Cardiac muscle cell (in vitro differentiated cells and primary cell): Measurements from ENCODE around the gene HOOK2. TPM values are rescaled to one million over a fixed set of nuclear protein-coding genes. Genes with fewer than 3 reads are reported as not detected.
"Not testable (repeated sequence)": the region's sequence is repeated elsewhere in the genome, so short reads cannot be mapped to it uniquely, and the experiment has no call there.

ENCODE experiments used
- DNase-seq, 2 donors: peaks; one replicate each; pipeline versions ENCODE4 v3.0.0 to v3.0.0-alpha.2; 2010 to 2017; ENCODE audit warnings: low read depth in 1 of 2, low spot score in 1 of 2
- H3K27ac ChIP-seq: fragments of 200-600 bp; sonication (generic); 2 replicates; pipeline ENCODE4 v1.5.1; 2016
- H3K27me3 ChIP-seq: fragments of 200-600 bp; sonication (generic); 2 replicates; pipeline ENCODE4 v1.6.0; 2016; ENCODE audit warnings: control low read depth
- H3K36me3 ChIP-seq: fragments of 200-600 bp; sonication (generic); 2 replicates; pipeline ENCODE4 v1.5.1; 2016; ENCODE audit warnings: control low read depth
- H3K4me1 ChIP-seq: fragments of 200-600 bp; sonication (generic); 2 replicates; pipeline ENCODE4 v1.8.1; 2017; ENCODE audit warnings: low read depth, mild to moderate bottlenecking, mixed run types
- H3K4me3 ChIP-seq: fragments of 200-600 bp; sonication (generic); 2 replicates; pipeline ENCODE4 v1.5.1; 2016; ENCODE audit warnings: mild to moderate bottlenecking
- H3K9me3 ChIP-seq: fragments of 200-600 bp; sonication (generic); 2 replicates; pipeline ENCODE4 v1.5.1; 2017; ENCODE audit warnings: low read depth, mild to moderate bottlenecking, control low read depth
- polyA plus RNA-seq: library from polyadenylated mRNA; unstranded; fragments of >200 nt; fragmentation: Nextera tagmentation; extraction: Ambion mirVana; gene quantifications from 2 replicates; pipeline ENCODE4 v1.2.1, GENCODE V29; 2016
- total RNA-seq: library from RNA; depleted of rRNA; stranded (reverse); fragments of >200 nt; gene quantifications from 2 replicates; pipeline ENCODE4 v1.2.3, GENCODE V29; 2016
- TF ChIP-seq, protein P1 (sequence below): IDR thresholded peaks from 2 replicates; pipeline ENCODE4 v1.5.1; 2012; ENCODE audit warnings: low read depth, mild to moderate bottlenecking, low read length

HOOK2 gene
- total and polyA plus RNA-seq, 2 experiments from 2014 or later = 31.1 to 54.4 TPM

DNA sequence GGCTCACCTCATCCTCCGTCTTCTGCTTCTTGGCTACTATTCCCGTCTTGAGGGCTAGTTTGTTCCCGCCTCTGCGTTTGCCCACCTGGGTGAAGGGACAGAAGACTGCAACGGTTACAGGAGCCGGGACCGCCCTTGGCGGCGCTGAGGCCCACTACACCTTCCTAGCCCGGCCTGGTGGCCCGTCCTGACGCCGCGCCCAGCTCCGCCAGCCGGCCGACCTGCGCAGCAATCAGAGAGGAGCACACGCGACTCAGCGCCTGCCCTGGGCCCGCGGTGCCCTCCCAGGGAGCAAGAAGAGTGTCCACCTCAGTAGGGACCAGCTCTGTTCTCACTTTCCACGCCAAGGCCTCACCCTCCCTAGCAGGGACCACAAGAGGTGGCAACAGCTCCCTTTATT is 44.0 kb downstream of the HOOK2 start:
- TF ChIP-seq, protein P1, sequence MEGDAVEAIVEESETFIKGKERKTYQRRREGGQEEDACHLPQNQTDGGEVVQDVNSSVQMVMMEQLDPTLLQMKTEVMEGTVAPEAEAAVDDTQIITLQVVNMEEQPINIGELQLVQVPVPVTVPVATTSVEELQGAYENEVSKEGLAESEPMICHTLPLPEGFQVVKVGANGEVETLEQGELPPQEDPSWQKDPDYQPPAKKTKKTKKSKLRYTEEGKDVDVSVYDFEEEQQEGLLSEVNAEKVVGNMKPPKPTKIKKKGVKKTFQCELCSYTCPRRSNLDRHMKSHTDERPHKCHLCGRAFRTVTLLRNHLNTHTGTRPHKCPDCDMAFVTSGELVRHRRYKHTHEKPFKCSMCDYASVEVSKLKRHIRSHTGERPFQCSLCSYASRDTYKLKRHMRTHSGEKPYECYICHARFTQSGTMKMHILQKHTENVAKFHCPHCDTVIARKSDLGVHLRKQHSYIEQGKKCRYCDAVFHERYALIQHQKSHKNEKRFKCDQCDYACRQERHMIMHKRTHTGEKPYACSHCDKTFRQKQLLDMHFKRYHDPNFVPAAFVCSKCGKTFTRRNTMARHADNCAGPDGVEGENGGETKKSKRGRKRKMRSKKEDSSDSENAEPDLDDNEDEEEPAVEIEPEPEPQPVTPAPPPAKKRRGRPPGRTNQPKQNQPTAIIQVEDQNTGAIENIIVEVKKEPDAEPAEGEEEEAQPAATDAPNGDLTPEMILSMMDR = no peak
- H3K27ac ChIP-seq = no peak overlapping the region
- no peaks in the 10 kb centered on the region for H3K9me3 ChIP-seq
- no peak overlapping the region for H3K4me3 ChIP-seq
- no peak for DNase-seq
- no peaks in the 10 kb centered on the region for H3K27me3 ChIP-seq
- peaks cover 6% of the 10 kb centered on the region for H3K4me1 ChIP-seq
- H3K36me3 ChIP-seq = peaks cover 9% of the 10 kb centered on the region

DNA sequence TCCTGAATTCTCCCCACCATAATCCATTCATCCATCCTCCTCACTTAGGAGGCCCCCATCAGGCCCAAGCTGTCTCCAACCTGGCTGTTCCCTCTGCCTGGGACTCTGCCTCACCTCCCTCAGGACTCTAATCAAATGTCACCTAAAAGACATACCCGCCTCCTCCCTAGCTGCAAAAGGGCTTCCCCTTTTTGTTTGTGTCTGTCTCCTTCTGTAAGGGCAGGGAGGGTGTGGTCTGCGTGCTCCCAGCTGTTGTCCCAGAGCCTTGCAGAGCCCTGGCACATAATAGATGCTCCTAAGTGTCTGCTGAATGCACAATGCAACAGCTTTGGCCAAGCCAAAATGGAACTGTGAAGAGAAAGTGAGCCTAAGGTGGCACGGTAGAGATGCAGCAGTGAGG is 45.3 kb downstream of the HOOK2 start:
- DNase-seq = no peak
- H3K4me3 ChIP-seq = no peak overlapping the region

DNA sequence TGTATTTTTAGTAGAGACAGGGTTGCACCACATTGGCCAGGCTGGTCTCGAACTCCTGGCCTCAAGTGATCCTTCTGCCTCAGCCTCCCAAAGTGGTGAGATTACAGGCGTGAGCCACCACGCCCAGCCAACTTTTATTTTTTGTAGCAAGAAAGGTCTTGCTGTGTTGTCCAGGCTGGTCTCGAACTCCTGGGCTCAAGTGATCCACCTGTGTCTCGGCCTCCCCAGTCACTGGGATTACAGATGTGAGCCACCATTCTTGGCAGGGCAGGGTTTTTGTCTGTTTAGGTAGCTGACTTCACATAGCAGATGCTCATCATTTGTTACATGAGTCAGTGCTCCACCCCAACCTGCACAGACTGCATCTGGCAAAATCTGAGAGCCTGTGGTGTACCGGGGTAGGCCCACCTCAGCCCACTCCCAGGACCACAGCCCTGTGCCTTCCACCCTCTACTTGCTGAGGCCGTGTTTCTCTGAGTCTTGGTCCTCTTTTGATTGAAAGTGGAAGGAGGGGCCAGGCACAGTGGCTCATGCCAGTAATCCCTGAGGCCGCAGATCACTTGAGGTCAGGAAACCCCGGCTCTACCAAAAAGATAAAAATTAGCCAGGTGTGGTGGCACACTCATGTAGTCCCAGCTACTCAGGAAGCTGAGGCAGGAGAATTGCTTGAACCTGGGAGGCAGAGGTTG is 47.5 kb downstream of the HOOK2 start:
- Histone ChIP-seq H3K27ac (no peak overlapping the region), H3K36me3 (peaks cover 9% of the 10 kb centered on the region), H3K4me1 (peaks cover under 1% of the 10 kb centered on the region), H3K27me3 (no peaks in the 10 kb centered on the region), H3K9me3 (no peaks in the 10 kb centered on the region), H3K4me3 (no peak overlapping the region)
- TF ChIP-seq, protein P1 = no peak
- no peak for DNase-seq

More for the DNA sequence above, 45.3 kb downstream of the HOOK2 start:
- Histone ChIP-seq H3K27me3 (no peaks in the 10 kb centered on the region), H3K36me3 (peaks cover 9% of the 10 kb centered on the region), H3K27ac (no peak overlapping the region), H3K4me1 (peaks cover 6% of the 10 kb centered on the region), H3K9me3 (no peaks in the 10 kb centered on the region)
- TF ChIP-seq, protein P1 = no peak

DNA sequence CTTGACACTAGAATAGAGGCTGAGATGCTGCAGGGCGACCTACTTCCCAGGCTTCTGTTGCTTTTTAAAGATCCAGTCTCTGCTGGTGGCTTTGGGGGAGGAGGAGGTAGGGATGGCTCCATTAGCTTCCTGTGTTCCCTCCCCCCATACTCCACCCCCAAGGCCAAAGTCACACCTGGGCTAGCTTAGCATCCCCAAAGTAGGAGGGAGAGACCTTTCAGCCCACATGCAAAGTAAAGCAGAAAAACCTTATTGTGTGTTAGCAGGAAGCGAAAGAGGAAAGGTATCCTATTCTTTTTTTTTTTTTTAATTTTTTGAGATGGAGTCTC is 48.4 kb downstream of the HOOK2 start:
- Histone ChIP-seq H3K36me3 (peaks cover 9% of the 10 kb centered on the region), H3K4me3 (no peak overlapping the region), H3K9me3 (no peaks in the 10 kb centered on the region), H3K27ac (no peak overlapping the region), H3K27me3 (no peaks in the 10 kb centered on the region), H3K4me1 (no peaks in the 10 kb centered on the region)
- TF ChIP-seq, protein P1 = no peak
- DNase-seq = no peak

DNA sequence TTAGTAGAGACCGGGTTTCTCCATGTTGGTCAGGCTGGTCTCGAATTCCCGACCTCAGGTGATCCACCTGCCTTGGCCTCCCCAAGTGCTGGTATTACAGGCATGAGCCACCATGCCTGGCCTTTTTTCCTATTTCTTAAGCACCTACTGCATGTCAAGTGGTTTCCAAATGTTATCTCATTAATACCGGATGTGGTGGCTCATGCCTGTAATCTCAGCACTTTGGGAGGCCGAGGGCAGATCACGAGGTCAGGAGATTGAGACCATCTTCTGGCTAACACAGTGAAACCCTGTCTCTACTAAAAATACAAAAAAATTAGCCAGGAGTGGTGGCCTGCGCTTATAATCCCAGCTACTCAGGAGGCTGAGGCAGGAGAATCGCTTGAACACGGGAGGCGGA is 49.7 kb downstream of the HOOK2 start:
- not testable (repeated sequence) for H3K27me3 ChIP-seq, DNase-seq, H3K4me1 ChIP-seq, H3K36me3 ChIP-seq, H3K27ac ChIP-seq, H3K4me3 ChIP-seq, H3K9me3 ChIP-seq

DNA sequence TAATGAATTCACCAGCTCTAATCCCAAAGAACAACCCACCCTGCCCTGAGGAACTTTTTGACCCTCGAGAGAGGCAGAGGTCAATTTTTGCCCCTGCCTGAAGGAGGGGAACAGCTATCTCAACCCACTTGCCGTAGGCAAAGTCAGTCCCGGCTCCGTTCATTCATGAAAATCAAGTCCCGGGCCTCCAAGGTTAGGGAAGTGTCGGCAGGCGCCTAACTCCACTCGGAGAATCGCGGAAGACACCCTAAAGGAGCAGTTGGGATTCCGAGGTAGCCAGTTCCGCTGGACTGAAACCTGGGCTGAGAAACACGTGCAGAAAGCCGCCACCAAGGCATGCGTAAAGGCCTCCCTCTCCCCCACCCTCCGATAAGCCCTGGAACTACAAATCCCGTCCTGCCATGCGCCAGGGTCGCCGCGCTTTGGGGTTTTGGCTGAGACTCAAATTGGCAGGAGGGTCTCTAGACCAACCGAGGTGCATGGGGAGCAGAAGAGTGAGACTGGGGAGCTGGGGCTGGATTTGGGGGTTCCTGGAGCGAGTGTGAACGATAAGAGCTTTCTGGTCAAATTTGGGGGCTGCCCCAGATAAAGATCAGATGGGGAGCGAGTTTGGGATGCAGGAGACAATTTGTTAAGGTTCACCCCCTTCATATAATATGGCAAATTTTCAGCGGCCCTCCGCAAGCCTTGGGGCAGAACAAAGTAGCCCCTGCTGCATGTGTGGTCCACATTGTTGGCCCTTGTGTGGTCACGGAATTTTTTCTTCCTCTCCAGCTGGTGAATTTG is 51.5 kb downstream of the HOOK2 start, which contains the start of gene TNPO2:
Gene TNPO2, minus strand, starts transcription at position 292 of the 786 bp plus-strand sequence. CDS start 2,955 bp downstream, outside the sequence.
- TF ChIP-seq, protein P1 = no peak
- no peaks in the 10 kb centered on the region for H3K27me3 ChIP-seq
- DNase-seq = peak; percentile 75 to 83
- peak within 1 kb of the TSS; percentile 64 for H3K4me3 ChIP-seq
- H3K9me3 ChIP-seq = no peaks in the 10 kb centered on the region
- peaks cover 7% of the 10 kb centered on the region for H3K4me1 ChIP-seq
- peak within 1 kb of the TSS; percentile 99 for H3K27ac ChIP-seq
- no peaks in the 10 kb centered on the region for H3K36me3 ChIP-seq
